ENCODE data around the gene PSMD9. TPM values are rescaled to one million over a fixed set of nuclear protein-coding genes. Genes with fewer than 3 reads are reported as not detected.

PSMD9 gene
- total and polyA plus RNA-seq, 10 of the 15 experiments (the other 5 are each of a cell fraction or from before 2014, with no cell fraction given), result 14.6 to 152 (median 58.1) TPM

- TF ChIP-seq BHLHE40 (IDR thresholded peaks at IDR 0.05; ENCODE audit: borderline replicate concordance in 1 of 2, low read depth in 2 of 2, low read length in 1 of 2) (no peak), DPF2 (IDR thresholded peaks at IDR 0.05) (no peak), EED (IDR thresholded peaks at IDR 0.05; ENCODE audit: low read depth) (no peak), ZNF687 (IDR thresholded peaks at IDR 0.05) (no peak), ZNF384 (IDR thresholded peaks at IDR 0.05; ENCODE audit: borderline replicate concordance, low read depth, low read length) (no peak), RBBP5 (conservative IDR thresholded peaks at IDR 0.05) (no peak)
- TF ChIP-seq, protein P1, sequence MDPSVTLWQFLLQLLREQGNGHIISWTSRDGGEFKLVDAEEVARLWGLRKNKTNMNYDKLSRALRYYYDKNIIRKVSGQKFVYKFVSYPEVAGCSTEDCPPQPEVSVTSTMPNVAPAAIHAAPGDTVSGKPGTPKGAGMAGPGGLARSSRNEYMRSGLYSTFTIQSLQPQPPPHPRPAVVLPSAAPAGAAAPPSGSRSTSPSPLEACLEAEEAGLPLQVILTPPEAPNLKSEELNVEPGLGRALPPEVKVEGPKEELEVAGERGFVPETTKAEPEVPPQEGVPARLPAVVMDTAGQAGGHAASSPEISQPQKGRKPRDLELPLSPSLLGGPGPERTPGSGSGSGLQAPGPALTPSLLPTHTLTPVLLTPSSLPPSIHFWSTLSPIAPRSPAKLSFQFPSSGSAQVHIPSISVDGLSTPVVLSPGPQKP (IDR thresholded peaks at IDR 0.05; ENCODE audit: low read depth, low read length), result no peak
Measured at GRCh38 chr12:121949648-121950397, 61.2 kb downstream of the PSMD9 start (continued).

All from GM12878 (cell line).